ENCODE results near the gene MKKS.
"Not testable (repeated sequence)": the region's sequence is repeated elsewhere in the genome, so short reads cannot be mapped to it uniquely, and the experiment has no call there.

Gene MKKS

GRCh38 chr20:10411673-10412072 lies 22.3 kb downstream of the MKKS start:
- no peak for DNase-seq

- DNase-seq: no peak
These were observed 25.8 kb downstream of the MKKS start for GRCh38 chr20:10408108-10408813.

DNA sequence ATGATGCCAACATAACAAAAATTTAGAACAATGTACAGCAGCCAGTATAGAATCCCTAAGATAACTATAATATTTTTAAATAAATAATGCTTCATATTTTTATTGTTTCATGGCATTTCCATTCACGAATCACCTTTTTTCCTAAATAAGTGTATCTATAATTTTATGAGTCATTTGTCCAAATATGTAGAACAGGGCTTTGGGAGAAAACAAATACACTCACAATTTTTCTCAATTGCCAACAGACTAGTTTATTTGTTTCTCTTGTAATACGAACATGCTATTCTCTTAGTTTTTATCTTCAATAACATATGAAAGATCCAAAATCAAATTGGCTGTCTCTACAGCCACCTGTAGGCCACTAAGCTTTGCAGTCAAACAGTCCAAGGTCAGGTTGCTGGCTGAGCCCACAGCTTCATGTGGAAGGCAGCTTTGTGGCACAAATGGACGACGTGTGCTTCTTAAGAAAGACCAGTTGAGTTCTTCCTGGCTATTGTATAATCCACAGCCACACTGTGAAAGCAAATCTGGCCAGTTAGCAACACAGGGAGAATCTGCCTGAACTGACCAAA lies 29.0 kb downstream of the MKKS start:
- no peak for DNase-seq

DNA sequence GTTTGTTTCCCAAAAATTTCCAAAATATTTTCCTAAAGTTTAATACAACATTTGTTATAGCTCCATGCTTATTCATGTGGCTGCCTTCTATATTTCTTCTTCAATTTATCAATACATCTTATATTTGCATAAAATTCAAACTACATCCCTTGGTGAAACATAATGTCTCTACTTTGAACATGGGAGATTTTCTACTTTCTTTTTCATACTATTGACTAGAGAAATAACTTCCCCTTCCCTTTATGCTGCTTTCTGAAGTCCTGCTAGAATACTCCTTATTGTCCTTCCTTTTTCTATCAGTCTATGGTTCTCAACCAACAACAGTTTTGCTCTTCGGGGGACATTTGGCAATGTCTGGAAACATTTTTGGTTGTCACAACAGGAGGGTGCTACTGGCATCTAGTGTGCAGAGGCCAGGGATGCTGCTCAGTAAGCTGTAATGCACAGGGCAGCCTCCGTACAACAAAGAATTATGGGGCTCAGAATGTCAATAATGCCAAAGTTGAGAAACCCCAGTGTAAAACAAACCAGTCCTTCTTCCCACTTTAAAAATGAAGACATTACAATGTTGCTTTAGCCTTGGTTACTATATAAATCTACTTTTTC lies 29.9 kb downstream of the MKKS start:
- DNase-seq: no peak

- no peak for DNase-seq
These were observed 30.9 kb downstream of the MKKS start for GRCh38 chr20:10402938-10403608.

GRCh38 chr20:10398834-10399369 lies 35.1 kb downstream of the MKKS start:
- no peak for DNase-seq

DNA sequence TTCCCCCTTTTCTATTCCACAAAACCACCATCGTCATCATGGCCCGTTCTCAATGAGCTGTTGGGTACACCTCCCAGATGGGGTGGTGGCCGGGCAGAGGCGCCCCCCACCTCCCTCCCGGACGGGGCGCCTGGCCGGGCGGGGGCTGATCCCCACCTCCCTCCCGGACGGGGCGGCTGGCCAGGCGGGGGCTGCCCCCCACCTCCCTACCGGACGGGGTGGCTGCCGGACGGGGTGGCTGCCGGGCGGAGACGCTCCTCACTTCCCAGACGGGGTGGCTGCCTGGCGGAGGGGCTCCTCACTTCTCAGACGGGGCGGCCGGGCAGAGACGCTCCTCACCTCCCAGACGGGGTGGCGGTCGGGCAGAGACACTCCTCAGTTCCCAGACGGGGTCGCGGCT lies 39.3 kb downstream of the MKKS start:
- not testable (repeated sequence) for DNase-seq

- no peak for DNase-seq
These were observed 43.3 kb downstream of the MKKS start for GRCh38 chr20:10390709-10391108.

GRCh38 chr20:10388597-10388996 lies 45.4 kb downstream of the MKKS start:
- no peak for DNase-seq

DNA sequence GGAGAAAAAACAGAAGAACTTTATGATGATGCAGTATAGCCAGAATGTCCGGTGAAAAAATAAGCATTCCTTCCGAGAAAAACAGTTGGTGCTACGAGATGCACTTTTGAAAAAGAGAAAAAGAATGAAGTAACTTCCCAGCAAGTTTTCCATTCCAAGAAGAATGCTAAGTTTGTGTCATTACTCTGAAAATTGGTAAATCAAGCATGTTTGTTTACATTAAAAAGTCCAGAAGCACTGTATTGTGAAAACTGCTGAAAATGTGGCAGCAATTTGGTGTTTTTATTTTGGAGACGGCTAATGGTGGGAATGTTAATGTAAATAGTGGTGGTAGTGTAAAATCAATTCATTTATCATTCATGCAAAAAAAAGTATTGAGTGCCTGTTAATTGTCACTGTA lies 46.3 kb downstream of the MKKS start:
- no peak for DNase-seq

DNA sequence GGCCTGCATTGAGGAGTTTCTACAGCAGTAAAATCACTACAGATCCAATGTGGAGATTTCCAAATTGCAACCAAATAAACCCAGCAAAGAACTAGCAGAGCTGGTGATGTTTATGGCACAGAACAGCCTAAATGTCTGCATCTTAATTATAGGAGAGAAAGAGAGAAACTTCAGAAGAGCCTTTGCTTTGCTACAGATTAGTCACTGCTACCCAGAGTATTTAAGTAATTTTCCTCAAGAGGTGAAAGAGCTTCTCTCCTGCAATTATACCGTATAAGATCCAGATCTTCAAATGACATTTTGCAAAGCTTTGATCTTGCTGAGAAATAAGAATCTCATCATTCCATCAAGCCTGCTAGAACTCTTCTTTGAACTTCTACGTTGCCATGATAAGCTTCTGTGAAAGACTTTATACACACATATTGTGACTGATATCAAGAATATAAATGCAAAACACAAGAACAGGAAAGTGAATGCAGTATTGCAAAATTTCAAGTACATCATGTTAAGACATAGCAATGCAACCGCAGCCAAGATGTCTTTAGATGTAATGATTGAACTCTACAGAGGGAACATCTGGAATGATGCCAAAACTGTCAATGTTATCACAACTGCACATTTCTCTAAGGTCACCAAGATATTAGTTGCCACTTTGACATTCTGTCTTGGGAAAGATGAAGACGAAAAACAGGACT lies 48.0 kb downstream of the MKKS start:
- DNase-seq: no peak

GRCh38 chr20:10381477-10381876 lies 52.5 kb downstream of the MKKS start:
- DNase-seq: no peak

GRCh38 chr20:10379761-10380160 lies 54.3 kb downstream of the MKKS start:
- DNase-seq: no peak

DNA sequence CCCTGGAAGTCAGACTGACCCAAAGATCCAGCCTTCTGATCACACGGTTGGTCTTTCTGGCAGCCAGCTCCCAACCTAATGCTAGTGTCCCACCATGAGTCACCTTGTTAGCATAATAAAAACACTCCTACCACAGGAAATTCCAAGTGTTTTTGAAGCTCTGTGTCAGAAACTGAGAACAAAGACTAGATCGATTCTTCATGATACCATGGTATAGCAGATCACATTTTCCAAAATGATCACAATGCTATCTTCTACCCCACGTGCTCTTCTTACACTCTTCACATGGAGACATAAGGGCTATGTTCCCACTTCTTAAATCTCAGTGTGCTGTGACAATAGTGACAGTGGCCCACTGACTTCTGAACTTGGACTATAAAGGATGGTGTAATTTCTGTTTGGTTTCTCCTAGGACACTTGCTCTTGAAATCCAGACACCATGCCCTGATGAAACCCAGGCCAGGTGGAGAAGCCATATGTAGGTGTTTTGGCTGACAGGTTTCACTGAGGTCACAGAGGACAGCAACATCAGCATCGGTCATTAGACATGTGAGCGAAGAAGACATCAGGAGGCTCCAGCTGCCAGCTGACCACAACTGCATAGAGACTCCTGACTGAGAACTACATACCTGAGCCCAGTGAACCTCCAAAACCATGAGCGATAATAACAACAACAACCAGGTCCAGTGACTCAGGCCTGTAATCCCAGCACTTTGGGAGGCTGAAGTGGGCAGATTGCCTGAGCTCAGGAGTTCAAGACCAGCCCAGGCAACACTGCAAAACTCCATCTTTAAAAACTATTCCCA lies 57.5 kb downstream of the MKKS start:
- DNase-seq: no peak

DNA sequence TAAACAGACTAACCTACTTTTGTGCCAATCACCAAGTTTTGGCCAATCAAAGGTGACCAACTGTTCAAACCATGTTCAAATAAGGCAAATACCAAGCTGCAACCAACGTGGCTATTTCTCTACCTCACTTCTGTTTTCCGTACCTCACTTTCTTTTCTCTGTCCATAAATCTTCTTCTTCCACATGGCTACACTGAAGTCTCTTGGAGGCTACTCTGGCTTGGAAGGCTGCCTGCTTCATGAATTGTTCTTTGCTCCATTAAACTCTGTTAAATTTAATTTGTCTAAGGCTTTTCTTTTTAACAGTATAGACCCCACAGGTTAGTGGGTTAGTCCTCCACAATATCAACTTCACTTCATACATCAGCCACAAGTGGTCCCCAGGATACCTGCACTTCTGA lies 58.8 kb downstream of the MKKS start:
- no peak for DNase-seq

- no peak for DNase-seq
These were observed 60.0 kb downstream of the MKKS start for GRCh38 chr20:10374036-10374435.

GRCh38 chr20:10371467-10371866 lies 62.6 kb downstream of the MKKS start:
- no peak for DNase-seq

DNA sequence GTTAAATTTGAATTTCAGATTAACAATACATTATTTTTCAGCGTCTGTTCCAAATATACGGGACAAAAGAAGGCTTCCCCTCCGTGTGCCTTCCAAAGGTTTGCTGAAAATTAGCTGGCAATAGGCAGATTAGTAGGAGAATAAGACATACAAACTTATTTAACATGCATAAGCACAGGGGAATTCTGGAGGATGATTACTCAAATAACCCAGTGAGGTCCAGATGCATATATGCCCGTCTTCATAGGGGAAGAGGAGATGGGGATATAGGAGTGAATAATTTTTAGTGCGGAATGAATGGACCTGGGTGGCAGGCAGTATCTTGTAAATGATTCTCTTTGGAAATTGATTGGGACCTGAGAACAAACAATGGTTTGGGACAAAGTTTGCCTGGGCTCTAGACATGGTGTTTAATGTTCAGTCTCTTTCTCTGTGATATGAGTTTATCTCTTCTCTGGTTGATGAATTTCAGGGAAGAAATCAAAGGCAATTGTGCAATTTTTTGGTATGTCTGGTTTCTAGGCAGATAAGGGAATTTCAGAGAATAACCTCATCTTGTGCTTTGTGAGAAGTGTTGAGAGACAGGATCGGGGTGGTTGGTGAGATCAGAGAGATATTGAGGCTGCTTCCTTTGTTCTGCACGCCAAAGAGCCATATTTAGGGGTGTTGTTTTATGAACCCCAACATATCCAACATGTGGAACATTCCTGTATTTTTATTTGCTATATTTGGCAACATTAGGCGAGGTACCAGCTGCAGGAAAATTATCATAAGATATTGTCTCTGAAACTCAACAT lies 63.7 kb downstream of the MKKS start:
- DNase-seq: no peak

DNA sequence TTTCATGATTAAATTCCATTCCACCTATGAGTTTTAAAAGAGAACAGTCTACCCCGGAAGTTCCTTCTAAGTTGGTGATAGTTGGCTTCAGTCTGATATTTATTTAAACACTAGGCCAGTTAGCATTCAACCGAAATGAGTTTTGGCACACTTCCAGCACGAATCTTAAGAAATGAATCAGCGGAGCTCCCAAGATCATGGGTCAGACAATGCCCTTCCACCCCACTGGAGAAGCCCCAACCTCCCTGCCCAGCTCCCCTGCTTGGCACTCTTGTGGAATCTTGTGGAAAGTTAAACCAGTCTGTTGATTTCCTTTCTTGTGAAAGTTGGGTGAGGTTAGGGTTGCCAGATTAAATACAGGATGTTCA lies 64.3 kb downstream of the MKKS start:
- DNase-seq: no peak

DNA sequence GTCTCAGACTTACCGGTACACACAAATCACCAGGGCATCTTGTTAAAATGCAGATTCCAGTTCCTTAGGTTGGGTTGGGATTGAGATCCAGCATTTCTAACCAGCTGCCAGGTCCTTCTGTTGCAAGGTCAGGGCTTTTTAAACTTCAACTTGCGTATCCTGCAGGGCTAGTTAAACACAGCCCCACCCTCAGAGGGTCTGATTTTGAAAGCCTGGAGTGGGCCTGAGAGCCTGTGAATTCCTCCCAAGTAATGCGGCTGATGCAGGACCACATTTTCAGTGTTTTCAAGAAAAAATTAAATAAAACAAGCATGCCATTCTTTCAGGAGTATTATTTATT lies 65.3 kb downstream of the MKKS start:
- DNase-seq: no peak

- DNase-seq: no peak
These were observed 65.9 kb downstream of the MKKS start for GRCh38 chr20:10367943-10368701.
